Measurements from ENCODE around the gene GBE1. TPM values are rescaled to one million over a fixed set of nuclear protein-coding genes. Genes with fewer than 3 reads are reported as not detected.
"Not testable (repeated sequence)": the region's sequence is repeated elsewhere in the genome, so short reads cannot be mapped to it uniquely, and the experiment has no call there.

The GBE1 gene
- polyA plus RNA-seq, 1 of the 3 experiments (the other 2 are of a cell fraction): 14.2 TPM

GRCh38 chr3:81749265-81749664 lies 12.2 kb downstream of the GBE1 start (continued):
- TF ChIP-seq ZBTB33 (IDR thresholded peaks at IDR 0.05; ENCODE audit: borderline replicate concordance, low read depth) (no peak), FOXM1 (IDR thresholded peaks at IDR 0.05; ENCODE audit: low read depth) (no peak), PBX3 (IDR thresholded peaks at IDR 0.05) (no peak)

- H4K20me1 ChIP-seq (ENCODE audit: insufficient read depth); H3K9me2 ChIP-seq; DNase-seq; H3K4me3 ChIP-seq (ENCODE audit: low read depth in 2 of 2, low read length in 1 of 2); POLR2A ChIA-PET; H3K9ac ChIP-seq; H2AFZ ChIP-seq (ENCODE audit: low read depth); H3K36me3 ChIP-seq (replicated peaks in 1 of 2; ENCODE audit: control insufficient read depth in 1 of 2, insufficient read depth in 2 of 2, low read length in 1 of 2); H3K27me3 ChIP-seq (ENCODE audit: insufficient read depth); H3K4me2 ChIP-seq; H3K9me3 ChIP-seq: not testable (repeated sequence)
- 88% methylated on average over 3 of the region's 4 CpGs for WGBS (ENCODE audit: low lambda C conversion rate)
- Histone ChIP-seq H3K4me1 (ENCODE audit: control insufficient read depth in 1 of 2, insufficient read depth in 2 of 2, low read depth in 1 of 2, low read length in 1 of 2) (peaks cover 0 to 17% of the 10 kb centered on the region in 2 experiments; a peak in 2 of 4 replicates), H3K79me2 (ENCODE audit: insufficient read depth) (peaks cover 64% of the 10 kb centered on the region), H3K27ac (ENCODE audit: low read depth in 2 of 2, low read length in 1 of 2) (peak overlapping the region in 1 of 2 experiments; percentile 23; a peak in 1 of 4 replicates), H3F3A (replicated peaks; ENCODE audit: insufficient read depth) (peaks cover 31% of the 10 kb centered on the region)
- CTCF ChIA-PET: interaction anchor here (1.0 kb wide), 1 partner anchor 8 kb away, joined by 3 read pairs; no protein-coding TSS in a partner anchor
Measured at GRCh38 chr3:81747280-81747679, 14.2 kb downstream of the GBE1 start.

GRCh38 chr3:81744366-81744765 lies 17.1 kb downstream of the GBE1 start:
- Histone ChIP-seq H4K20me1 (ENCODE audit: insufficient read depth) (no peaks in the 10 kb centered on the region), H2AFZ (ENCODE audit: low read depth) (no peak overlapping the region), H3K4me2 (peak overlapping the region; percentile 9; the same call in 1 of the 2 replicates), H3K27me3 (ENCODE audit: insufficient read depth) (no peaks in the 10 kb centered on the region), H3K4me3 (ENCODE audit: low read depth in 2 of 2, low read length in 1 of 2) (no peak overlapping the region), H3F3A (replicated peaks; ENCODE audit: insufficient read depth) (peaks cover 38% of the 10 kb centered on the region), H3K9me3 (no peaks in the 10 kb centered on the region), H3K9ac (peak overlapping the region; percentile 42; the same call in 1 of the 2 replicates), H3K36me3 (replicated peaks in 1 of 2; ENCODE audit: control insufficient read depth in 1 of 2, insufficient read depth in 2 of 2, low read length in 1 of 2) (no peaks in the 10 kb centered on the region), H3K79me2 (ENCODE audit: insufficient read depth) (peaks cover 69% of the 10 kb centered on the region), H3K9me2 (no peaks in the 10 kb centered on the region), H3K4me1 (ENCODE audit: control insufficient read depth in 1 of 2, insufficient read depth in 2 of 2, low read depth in 1 of 2, low read length in 1 of 2) (peaks cover 0 to 33% of the 10 kb centered on the region in 2 experiments; a peak in 3 of 4 replicates), H3K27ac (ENCODE audit: low read depth in 2 of 2, low read length in 1 of 2) (peak overlapping the region; percentile 88 to 95; a peak in 3 of 4 replicates)
- DNase-seq: no peak
- ChIA-PET POLR2A (no interaction called here), CTCF (interaction anchor here (1.0 kb wide), 1 partner anchor 11 kb away, joined by 3 read pairs; no protein-coding TSS in a partner anchor)
- no peak for TF ChIP-seq CTCF (IDR thresholded peaks at IDR 0.05)
- TF ChIP-seq ELF1 (IDR thresholded peaks at IDR 0.05): peak; percentile 15; the same call in 1 of the 2 replicates
- 0 out of 2 replicates have a peak, but pooled peaks have one; percentile 40 for TF ChIP-seq FOXM1 (IDR thresholded peaks at IDR 0.05; ENCODE audit: low read depth)
- no peak for TF ChIP-seq CHD2 (IDR thresholded peaks at IDR 0.05; ENCODE audit: low read length, partially characterized antibody)
- peak in 1 of 2 experiments; percentile 77; a peak in 1 of 4 replicates for TF ChIP-seq EP300 (IDR thresholded peaks at IDR 0.05; ENCODE audit: borderline replicate concordance in 1 of 2, low read depth in 1 of 2, low read length in 1 of 2)
- no peak for TF ChIP-seq RXRA (IDR thresholded peaks at IDR 0.05; ENCODE audit: borderline replicate concordance, low read depth)
- TF ChIP-seq REST (IDR thresholded peaks at IDR 0.05; ENCODE audit: low read depth, low read length): 0 out of 2 replicates have a peak, but pooled peaks have one; percentile 30
- peak; percentile 87; the same call in 1 of the 2 replicates for TF ChIP-seq FOSL2 (IDR thresholded peaks at IDR 0.05; ENCODE audit: borderline replicate concordance, low read depth)
- TF ChIP-seq RAD21 (IDR thresholded peaks at IDR 0.05; ENCODE audit: low read length): no peak
- peak; percentile 65 for TF ChIP-seq PBX3 (IDR thresholded peaks at IDR 0.05)
- no peak for TF ChIP-seq RCOR1 (IDR thresholded peaks at IDR 0.05; ENCODE audit: low read length)
- peak; percentile 66 for TF ChIP-seq NFIC (IDR thresholded peaks at IDR 0.05; ENCODE audit: borderline replicate concordance)
- TF ChIP-seq EZH2phosphoT487 (IDR thresholded peaks at IDR 0.05; ENCODE audit: borderline replicate concordance, low read depth): no peak
- peak; percentile 86 for TF ChIP-seq JUND (IDR thresholded peaks at IDR 0.05)
